GM21526 (cell line): ENCODE data around the gene SH3BP4.

Source experiments
- ATAC-seq: cut with Tn5 transposase; IDR thresholded peaks from one replicate; pipeline ENCODE4 v1.9.1; 2021; ENCODE audit warnings: moderate library complexity; ENCODE audit not compliant: unreplicated experiment, low FRiP score

The SH3BP4 gene

GRCh38 chr2:234940527-234940926 is 11.3 kb upstream of the SH3BP4 start:
- ATAC-seq: no peak

GRCh38 chr2:234945339-234945873 is 6.4 kb upstream of the SH3BP4 start:
- ATAC-seq: no peak

- no peak for ATAC-seq
Measured at GRCh38 chr2:234947556-234947955, 4.3 kb upstream of the SH3BP4 start.

GRCh38 chr2:234949762-234950434 is 1.9 kb upstream of the SH3BP4 start:
- ATAC-seq: no peak

GRCh38 chr2:234950435-234950729 is 1.4 kb upstream of the SH3BP4 start:
- no peak for ATAC-seq

- no peak for ATAC-seq
Measured at GRCh38 chr2:234950730-234951663, 820 bp upstream of the SH3BP4 start.

GRCh38 chr2:234952270-234953115 is 676 bp downstream of the SH3BP4 start:
- no peak for ATAC-seq

GRCh38 chr2:234953116-234954031 is 1.6 kb downstream of the SH3BP4 start:
- no peak for ATAC-seq

GRCh38 chr2:234954551-234954992 is 2.8 kb downstream of the SH3BP4 start:
- ATAC-seq: no peak

- no peak for ATAC-seq
Measured at GRCh38 chr2:234955091-234955591, 3.3 kb downstream of the SH3BP4 start.

GRCh38 chr2:234955971-234956509 is 4.2 kb downstream of the SH3BP4 start:
- ATAC-seq: no peak

GRCh38 chr2:234957834-234958135 is 6.0 kb downstream of the SH3BP4 start:
- no peak for ATAC-seq

GRCh38 chr2:234958311-234958710 is 6.5 kb downstream of the SH3BP4 start:
- no peak for ATAC-seq

- ATAC-seq: no peak
Measured at GRCh38 chr2:234958746-234959395, 7.1 kb downstream of the SH3BP4 start.

- no peak for ATAC-seq
Measured at GRCh38 chr2:234960175-234961088, 8.6 kb downstream of the SH3BP4 start.

- no peak for ATAC-seq
Measured at GRCh38 chr2:234961784-234962183, 10.0 kb downstream of the SH3BP4 start.

GRCh38 chr2:234963773-234964615 is 12.2 kb downstream of the SH3BP4 start:
- ATAC-seq: no peak
